ENCODE results near the gene FBXL13.

DNA sequence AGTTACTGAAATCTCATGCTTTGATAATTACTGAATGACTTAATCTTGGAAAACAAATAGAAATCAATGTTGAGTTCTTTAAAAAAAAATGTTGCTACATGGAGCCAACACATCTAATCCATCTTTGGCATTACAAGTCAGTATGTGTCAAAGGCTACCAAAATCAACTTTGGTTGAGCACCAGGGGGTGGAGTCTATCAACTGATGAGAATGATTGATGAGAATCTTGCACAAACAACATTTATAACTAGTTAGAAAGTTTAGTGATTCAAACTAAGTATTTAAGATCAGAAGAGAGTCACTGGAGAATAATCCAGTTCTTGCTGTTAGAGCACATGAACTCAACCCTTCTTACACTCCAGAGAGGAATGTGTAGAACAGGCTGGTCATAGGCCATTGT, 232.3 kb downstream of the FBXL13 start:
- TF ChIP-seq TARDBP (IDR thresholded peaks at IDR 0.05; ENCODE audit: borderline replicate concordance) (no peak), SUPT20H (IDR thresholded peaks at IDR 0.05; ENCODE audit: borderline replicate concordance, control insufficient read depth, low read depth, low read length) (no peak), HCFC1 (IDR thresholded peaks at IDR 0.05; ENCODE audit: low read length) (no peak), POLR2AphosphoS5 (IDR thresholded peaks at IDR 0.05; ENCODE audit: low read length) (no peak), SUZ12 (IDR thresholded peaks at IDR 0.05; ENCODE audit: unreplicated experiment) (no peak), POLR2A (IDR thresholded peaks at IDR 0.05; ENCODE audit: low read depth, low read length) (no peak), CEBPB (IDR thresholded peaks at IDR 0.05; ENCODE audit: borderline replicate concordance in 1 of 2, low read depth in 2 of 2, low read length in 2 of 2) (no peak), NFIC (IDR thresholded peaks at IDR 0.05; ENCODE audit: low read depth, low read length) (no peak)
- TF ChIP-seq, protein P1, sequence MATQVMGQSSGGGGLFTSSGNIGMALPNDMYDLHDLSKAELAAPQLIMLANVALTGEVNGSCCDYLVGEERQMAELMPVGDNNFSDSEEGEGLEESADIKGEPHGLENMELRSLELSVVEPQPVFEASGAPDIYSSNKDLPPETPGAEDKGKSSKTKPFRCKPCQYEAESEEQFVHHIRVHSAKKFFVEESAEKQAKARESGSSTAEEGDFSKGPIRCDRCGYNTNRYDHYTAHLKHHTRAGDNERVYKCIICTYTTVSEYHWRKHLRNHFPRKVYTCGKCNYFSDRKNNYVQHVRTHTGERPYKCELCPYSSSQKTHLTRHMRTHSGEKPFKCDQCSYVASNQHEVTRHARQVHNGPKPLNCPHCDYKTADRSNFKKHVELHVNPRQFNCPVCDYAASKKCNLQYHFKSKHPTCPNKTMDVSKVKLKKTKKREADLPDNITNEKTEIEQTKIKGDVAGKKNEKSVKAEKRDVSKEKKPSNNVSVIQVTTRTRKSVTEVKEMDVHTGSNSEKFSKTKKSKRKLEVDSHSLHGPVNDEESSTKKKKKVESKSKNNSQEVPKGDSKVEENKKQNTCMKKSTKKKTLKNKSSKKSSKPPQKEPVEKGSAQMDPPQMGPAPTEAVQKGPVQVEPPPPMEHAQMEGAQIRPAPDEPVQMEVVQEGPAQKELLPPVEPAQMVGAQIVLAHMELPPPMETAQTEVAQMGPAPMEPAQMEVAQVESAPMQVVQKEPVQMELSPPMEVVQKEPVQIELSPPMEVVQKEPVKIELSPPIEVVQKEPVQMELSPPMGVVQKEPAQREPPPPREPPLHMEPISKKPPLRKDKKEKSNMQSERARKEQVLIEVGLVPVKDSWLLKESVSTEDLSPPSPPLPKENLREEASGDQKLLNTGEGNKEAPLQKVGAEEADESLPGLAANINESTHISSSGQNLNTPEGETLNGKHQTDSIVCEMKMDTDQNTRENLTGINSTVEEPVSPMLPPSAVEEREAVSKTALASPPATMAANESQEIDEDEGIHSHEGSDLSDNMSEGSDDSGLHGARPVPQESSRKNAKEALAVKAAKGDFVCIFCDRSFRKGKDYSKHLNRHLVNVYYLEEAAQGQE (IDR thresholded peaks at IDR 0.05; ENCODE audit: low read depth, low read length) = no peak

All from GM12878 (cell line).